GM18511 (cell line): ENCODE measurements around the gene OSCP1.

Experiments used
- ATAC-seq: cut with Tn5 transposase; IDR thresholded peaks from one replicate; pipeline ENCODE4 v1.9.1; 2021; ENCODE audit warnings: mild to moderate bottlenecking, moderate library complexity; ENCODE audit not compliant: unreplicated experiment

Gene OSCP1

GRCh38 chr1:36450919-36451305, 661 bp upstream of the OSCP1 start:
- ATAC-seq, result no peak

DNA sequence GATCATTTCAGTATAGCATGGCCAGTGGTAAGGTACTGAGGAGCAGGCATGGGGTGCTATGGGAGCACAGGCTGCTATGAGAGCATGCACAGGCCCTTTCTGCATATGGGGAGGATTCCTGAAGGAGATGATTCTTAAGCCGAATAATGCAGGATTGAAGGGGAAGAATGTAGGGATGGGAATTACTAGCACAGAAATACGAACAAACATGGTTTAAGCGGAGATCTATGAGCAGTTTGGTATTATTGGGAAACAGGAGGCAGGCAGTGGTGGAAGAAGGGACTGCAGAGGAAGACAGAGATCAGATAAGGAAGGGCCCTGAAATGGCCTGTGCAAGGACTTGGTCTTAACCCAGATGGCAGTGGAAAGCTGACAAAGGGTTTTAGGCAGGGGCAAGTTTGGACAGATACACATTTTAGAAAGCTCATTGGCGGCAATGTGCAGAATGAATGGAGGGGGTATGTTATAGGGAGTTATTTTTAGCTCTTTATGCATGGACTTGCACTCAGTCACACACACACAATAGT, 1.7 kb downstream of the OSCP1 start:
- no peak for ATAC-seq

DNA sequence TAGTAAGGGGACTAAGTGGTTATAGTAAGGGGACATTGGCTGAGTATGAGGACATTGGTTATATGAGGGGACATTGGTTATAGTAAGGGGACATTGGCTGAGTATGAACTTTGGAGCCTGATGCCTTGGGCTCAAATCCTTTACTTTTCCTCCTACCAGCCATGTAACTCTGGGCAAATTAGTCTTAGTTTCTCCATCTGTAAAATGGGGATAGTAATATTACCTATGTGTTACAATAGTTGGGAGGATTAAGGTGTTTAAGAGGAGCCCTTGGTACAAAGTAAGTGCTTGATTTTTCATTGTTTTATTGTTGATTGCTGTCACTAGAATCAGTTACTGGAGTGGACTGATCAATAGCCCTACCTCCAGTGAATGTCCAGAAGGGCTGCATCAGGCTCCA, 2.8 kb downstream of the OSCP1 start:
- ATAC-seq, result no peak

GRCh38 chr1:36446746-36447145, 3.5 kb downstream of the OSCP1 start:
- ATAC-seq, result no peak

GRCh38 chr1:36446271-36446670, 4.0 kb downstream of the OSCP1 start:
- no peak for ATAC-seq

- ATAC-seq, result no peak
Observed at GRCh38 chr1:36443297-36443696, 7.0 kb downstream of the OSCP1 start.

- no peak for ATAC-seq
Observed at GRCh38 chr1:36442337-36442736, 7.9 kb downstream of the OSCP1 start.

DNA sequence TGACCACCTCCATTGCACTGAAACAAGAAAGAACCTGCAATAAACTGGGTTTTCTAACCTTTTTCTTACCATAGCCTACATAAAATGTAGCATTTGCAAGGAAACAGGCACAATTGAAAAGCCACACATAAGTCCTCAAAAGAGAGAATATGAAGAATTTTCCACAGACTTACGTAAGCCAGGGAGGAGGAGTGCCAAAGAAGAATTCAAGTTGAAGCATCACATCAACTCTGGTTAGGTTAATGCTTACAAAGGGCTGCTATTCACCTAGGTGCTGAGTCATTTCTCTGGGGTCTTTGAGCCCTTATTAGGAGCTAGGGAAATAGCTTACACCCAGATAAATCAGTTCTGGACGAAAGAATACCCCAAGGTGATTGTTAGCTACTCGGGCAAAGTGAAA, 9.6 kb downstream of the OSCP1 start:
- ATAC-seq, result no peak

DNA sequence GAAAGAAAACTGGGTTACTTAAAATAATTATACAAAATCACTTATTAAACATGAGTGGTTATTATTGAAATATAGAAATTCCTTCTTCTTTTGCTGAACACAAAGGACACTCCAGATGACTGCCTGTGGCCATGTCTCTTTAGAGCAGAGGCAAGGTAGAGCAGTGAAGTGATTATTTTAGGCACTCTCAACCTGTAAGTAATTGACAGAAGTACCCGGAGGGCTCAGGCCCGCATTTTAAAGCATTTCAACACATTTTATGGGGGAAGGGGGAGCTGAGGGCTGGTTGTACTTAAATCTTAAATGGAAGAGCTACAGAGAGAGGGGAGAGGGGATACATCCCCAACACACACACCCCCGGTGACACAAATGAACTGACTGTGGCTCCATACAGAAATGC, 10.2 kb downstream of the OSCP1 start:
- no peak for ATAC-seq

- ATAC-seq, result no peak
Observed at GRCh38 chr1:36438715-36439114, 11.5 kb downstream of the OSCP1 start.

GRCh38 chr1:36436821-36437220, 13.4 kb downstream of the OSCP1 start:
- no peak for ATAC-seq

DNA sequence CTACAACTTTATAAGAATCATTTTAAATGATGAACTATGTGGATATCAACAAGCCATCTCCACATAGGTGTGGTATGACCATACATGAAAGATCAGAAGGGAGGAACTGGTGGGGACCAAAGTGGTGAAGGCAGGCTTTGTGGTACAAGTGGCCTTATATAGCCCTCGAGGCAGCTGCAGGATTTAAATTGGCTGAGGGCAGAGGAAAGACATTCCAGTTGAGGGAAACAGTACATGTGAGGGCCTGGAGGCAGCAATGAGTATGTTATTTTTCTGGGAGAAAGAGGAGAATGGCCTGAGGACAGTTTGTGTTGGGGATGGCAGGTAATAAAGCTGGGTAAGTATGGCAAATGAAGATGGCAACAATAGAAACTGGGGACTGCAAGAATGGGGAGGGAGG, 17.1 kb downstream of the OSCP1 start:
- no peak for ATAC-seq

DNA sequence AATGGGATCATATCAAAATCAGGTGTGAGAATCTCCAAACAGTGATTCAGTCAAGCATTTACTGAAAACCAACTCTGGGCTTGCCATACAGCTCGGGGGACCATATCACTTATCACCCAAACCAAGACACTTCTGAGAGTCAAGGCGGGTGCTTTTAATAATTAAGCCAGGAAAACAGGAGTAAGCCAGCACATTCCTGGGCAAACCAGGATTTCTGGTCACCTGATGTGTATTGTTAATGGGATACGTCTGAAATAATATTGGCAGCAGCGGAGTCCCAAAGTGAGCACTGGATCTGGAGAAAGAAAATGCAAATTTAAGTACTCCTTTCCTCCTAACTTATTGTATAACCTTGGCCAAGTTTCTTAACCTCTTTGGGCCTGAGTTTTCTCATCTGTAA, 17.6 kb downstream of the OSCP1 start:
- no peak for ATAC-seq

- no peak for ATAC-seq
Observed at GRCh38 chr1:36425791-36426190, 24.5 kb downstream of the OSCP1 start.

GRCh38 chr1:36421649-36422048, 28.6 kb downstream of the OSCP1 start:
- no peak for ATAC-seq

DNA sequence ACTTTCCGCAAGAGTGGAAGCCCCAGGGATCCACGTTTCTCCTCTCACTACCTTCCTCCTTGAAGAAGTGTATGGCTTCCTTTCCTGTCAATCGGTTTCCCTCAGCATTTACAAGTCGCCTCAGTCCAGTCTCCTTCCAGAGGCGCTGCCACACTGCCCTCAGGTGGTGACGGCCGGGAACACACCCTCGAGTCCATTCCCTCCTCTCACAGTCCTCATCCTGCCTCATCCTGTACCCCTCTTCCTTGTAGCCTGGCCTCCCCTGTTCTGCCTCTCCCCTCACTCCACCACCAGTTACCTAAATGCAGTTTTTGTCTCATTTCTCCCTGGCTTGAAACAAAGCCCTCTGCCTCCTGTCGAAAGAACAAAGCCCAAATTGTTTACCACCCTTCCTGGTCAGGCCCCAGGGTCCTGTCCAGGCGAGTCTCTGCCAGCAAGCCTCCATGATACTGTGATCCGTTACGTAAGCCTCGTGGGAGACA, 29.4 kb downstream of the OSCP1 start:
- no peak for ATAC-seq

GRCh38 chr1:36420409-36420808, 29.8 kb downstream of the OSCP1 start:
- ATAC-seq, result no peak

DNA sequence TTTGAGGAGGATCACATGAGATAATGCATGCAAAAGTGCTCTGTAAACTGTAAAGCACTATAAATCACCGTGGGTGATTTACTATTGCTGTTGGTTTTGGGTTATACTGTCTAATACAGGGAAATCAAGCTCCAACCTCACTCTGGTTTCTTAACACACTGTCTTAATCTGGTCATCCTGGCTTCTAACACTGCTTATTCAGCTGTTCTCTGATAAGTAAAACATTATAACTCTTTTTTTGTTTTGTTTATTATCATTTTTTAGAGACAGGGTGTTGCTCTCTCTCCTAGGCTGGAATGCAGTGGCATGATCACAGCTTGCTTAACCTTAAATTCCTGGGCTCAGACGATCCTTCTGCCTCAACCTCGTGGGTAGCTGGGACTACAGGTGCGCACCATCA, 30.7 kb downstream of the OSCP1 start:
- no peak for ATAC-seq

DNA sequence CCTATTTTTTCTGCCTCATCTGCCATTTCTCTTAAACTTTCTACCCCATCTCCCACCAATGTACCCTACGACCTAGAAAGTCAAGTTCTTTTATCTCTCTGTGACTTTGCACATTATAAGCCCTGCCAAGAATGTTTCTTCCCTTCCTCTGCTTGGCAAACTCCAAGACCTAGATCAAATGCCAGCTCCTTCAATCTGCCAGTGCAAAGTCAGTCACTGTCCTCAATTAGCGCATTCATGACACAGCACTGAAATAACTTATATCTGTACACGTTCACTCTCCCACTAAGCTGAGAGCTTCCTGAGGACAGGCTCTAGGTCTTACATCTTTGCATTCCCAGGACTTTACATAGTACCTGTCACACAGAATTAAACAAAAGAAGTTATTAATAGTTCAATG, 31.1 kb downstream of the OSCP1 start:
- no peak for ATAC-seq

- no peak for ATAC-seq
Observed at GRCh38 chr1:36417931-36418330, 32.3 kb downstream of the OSCP1 start.

DNA sequence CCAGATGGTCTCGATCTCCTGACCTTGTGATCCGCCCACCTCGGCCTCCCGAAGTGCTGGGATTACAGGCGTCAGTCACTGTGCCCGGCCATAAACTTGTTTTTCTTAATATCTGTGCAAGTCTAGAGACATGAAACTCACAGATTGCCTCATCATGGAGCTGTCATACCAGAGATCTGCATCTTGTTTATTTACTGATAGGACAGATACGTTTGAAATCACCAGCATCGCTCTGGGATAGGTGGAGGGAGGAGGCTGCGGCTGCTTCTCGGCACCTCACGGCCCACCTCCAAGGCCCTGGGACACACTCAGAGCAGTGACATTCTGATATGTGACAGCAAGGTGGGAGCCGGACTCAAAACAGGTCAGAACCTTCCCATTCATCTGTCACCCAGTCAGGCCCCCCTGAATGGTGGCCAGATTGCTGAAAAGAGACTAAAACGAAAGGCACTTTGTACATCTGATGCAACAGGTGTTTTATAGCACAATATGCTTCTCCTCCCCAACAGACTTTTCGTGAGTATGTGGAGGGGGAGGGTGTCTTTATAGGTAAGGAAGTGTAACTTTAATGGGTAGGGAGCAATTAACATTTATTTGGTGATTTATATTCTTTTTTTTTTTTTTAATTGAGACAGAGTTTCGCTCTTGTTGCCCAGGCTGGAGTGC, 34.5 kb downstream of the OSCP1 start:
- no peak for ATAC-seq

DNA sequence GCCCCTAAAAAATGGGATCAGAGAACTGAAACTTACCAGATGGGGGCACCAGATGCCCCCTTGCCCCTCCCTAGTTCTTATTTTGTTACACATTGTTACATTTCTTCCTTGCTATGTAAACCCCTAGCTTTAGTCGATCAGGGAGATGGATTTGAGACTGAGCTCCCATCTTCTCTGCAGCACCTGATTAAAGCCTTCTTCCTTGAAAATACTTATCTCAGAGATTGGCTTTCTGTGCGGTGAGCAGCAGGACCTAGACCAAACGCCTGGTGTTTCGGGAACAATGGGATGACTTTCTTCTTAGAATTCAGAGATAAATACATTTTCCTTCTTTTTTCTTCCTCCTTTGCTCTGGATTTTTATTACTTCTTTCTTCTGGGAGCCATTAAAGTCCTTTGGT, 35.9 kb downstream of the OSCP1 start:
- ATAC-seq, result no peak
